MCF 10A (cell line): ENCODE data around the gene PDE3A. TPM values are rescaled to one million over a fixed set of nuclear protein-coding genes. Genes with fewer than 3 reads are reported as not detected.

Experiments
- BruUV-seq: library from RNA; stranded (reverse); fragments of 400-500 nt; replicated peaks from 2 replicates; lab custom pipeline; 2021; lab: Mats Ljungman, UMichigan
- CTCF ChIA-PET: fragments of 300-600 bp; sonication (Branson Sonifier 250); formaldehyde crosslinking; extraction: SDS; loops from one replicate; lab custom pipeline; 2021; ENCODE audit warnings: antibody characterized with exemption, inconsistent platforms; lab: Yijun Ruan, JAX
- POLR2A ChIA-PET: fragments of 300-600, 350-650 bp; sonication (Branson Sonifier 250); formaldehyde crosslinking; extraction: SDS; loops from one replicate; lab custom pipeline; 2020; ENCODE audit warnings: antibody characterized with exemption, inconsistent platforms; lab: Yijun Ruan, JAX
- DNase-seq: peaks from one replicate; pipeline ENCODE4 v3.0.0-alpha.2; 2018; ENCODE audit not compliant: unreplicated experiment
- H3K27ac Mint-ChIP-seq: one replicate; pipeline ENCODE4 v1.8.0; 2022; ENCODE audit warnings: mild to moderate bottlenecking, low read depth, mixed read lengths; ENCODE audit not compliant: unreplicated experiment
- H3K27me3 Mint-ChIP-seq: one replicate; pipeline ENCODE4 v1.8.0; 2022; ENCODE audit warnings: mixed read lengths; ENCODE audit not compliant: insufficient read depth, unreplicated experiment
- H3K36me3 Mint-ChIP-seq: one replicate; pipeline ENCODE4 v1.8.0; 2022; ENCODE audit warnings: mild to moderate bottlenecking, moderate library complexity, mixed read lengths; ENCODE audit not compliant: insufficient read depth, unreplicated experiment
- H3K4me1 Mint-ChIP-seq: one replicate; pipeline ENCODE4 v1.8.0; 2022; ENCODE audit warnings: mixed read lengths; ENCODE audit not compliant: insufficient read depth, unreplicated experiment
- H3K4me3 Mint-ChIP-seq: one replicate; pipeline ENCODE4 v1.8.0; 2022; ENCODE audit warnings: mild to moderate bottlenecking, moderate library complexity, mixed read lengths; ENCODE audit not compliant: unreplicated experiment
- H3K9me3 Mint-ChIP-seq: one replicate; pipeline ENCODE4 v1.8.0; 2022; ENCODE audit warnings: mixed read lengths; ENCODE audit not compliant: unreplicated experiment
- CTCF ChIP-seq: fragments of 200-600 bp; IDR thresholded peaks from one replicate; pipeline ENCODE4 v1.8.0; 2022; ENCODE audit warnings: antibody characterized with exemption, mild to moderate bottlenecking; ENCODE audit not compliant: unreplicated experiment
- intact Hi-C: fragments of 100-400 bp; cut with micrococcal nuclease; formaldehyde crosslinking; loops from 2 replicates; pipeline ENCODE4 v1.14.1; 2022
- total RNA-seq: library from RNA; stranded (reverse); gene quantifications from 2 replicates; pipeline ENCODE4 v1.2.3, GENCODE V29; 2022

Gene PDE3A
- total RNA-seq, 1 experiment from 2014 or later, result not detected

GRCh38 chr12:20525064-20525610 is 156.8 kb downstream of the PDE3A start:
- H3K4me1 Mint-ChIP-seq, result no peaks in the 10 kb centered on the region
- no peak overlapping the region for H3K27ac Mint-ChIP-seq
- H3K27me3 Mint-ChIP-seq, result peaks cover 71% of the 10 kb centered on the region
- intact Hi-C loops, result no loop called here
- no peaks in the 10 kb centered on the region for H3K9me3 Mint-ChIP-seq
- no TSS peak for BruUV-seq
- TF ChIP-seq CTCF, result no peak
- CTCF ChIA-PET, result interaction anchor here (0.8 kb wide), 1 partner anchor 10 kb away, joined by 5 read pairs; no protein-coding TSS in a partner anchor
- H3K4me3 Mint-ChIP-seq, result no peak overlapping the region
- no peaks in the 10 kb centered on the region for H3K36me3 Mint-ChIP-seq
- DNase-seq, result no peak
- POLR2A ChIA-PET, result no interaction called here

- intact Hi-C loops, result no loop called here
- BruUV-seq, result no TSS peak
- Mint-ChIP-seq H3K36me3 (no peaks in the 10 kb centered on the region), H3K9me3 (no peaks in the 10 kb centered on the region), H3K27ac (no peak overlapping the region), H3K4me3 (no peak overlapping the region), H3K4me1 (no peaks in the 10 kb centered on the region), H3K27me3 (peaks cover 64% of the 10 kb centered on the region)
- DNase-seq, result peak; percentile 36
- ChIA-PET CTCF (interaction anchor here (0.6 kb wide), 1 partner anchor 46 kb away, joined by 3 read pairs; no protein-coding TSS in a partner anchor), POLR2A (no interaction called here)
- TF ChIP-seq CTCF, result no peak
These were observed 159.3 kb downstream of the PDE3A start for GRCh38 chr12:20527417-20528163.

- H3K27ac Mint-ChIP-seq, result no peak overlapping the region
- intact Hi-C loops, result no loop called here
- DNase-seq, result no peak
- no peaks in the 10 kb centered on the region for H3K9me3 Mint-ChIP-seq
- peaks cover 58% of the 10 kb centered on the region for H3K27me3 Mint-ChIP-seq
- no peak for TF ChIP-seq CTCF
- H3K36me3 Mint-ChIP-seq, result no peaks in the 10 kb centered on the region
- CTCF ChIA-PET, result no interaction called here
- POLR2A ChIA-PET, result no interaction called here
- no TSS peak for BruUV-seq
- H3K4me1 Mint-ChIP-seq, result no peaks in the 10 kb centered on the region
- no peak overlapping the region for H3K4me3 Mint-ChIP-seq
These were observed 159.9 kb downstream of the PDE3A start for GRCh38 chr12:20528208-20528607.

GRCh38 chr12:20546267-20546666 is 177.9 kb downstream of the PDE3A start:
- Mint-ChIP-seq H3K4me1 (no peaks in the 10 kb centered on the region), H3K9me3 (no peaks in the 10 kb centered on the region), H3K4me3 (no peak overlapping the region), H3K36me3 (no peaks in the 10 kb centered on the region), H3K27me3 (peaks cover 55% of the 10 kb centered on the region), H3K27ac (no peak overlapping the region)
- no peak for TF ChIP-seq CTCF
- intact Hi-C loops, result loop anchor here (10.0 kb wide), 1 partner anchor 421 kb away; no protein-coding TSS in a partner anchor
- ChIA-PET CTCF (interaction anchor here (0.6 kb wide), 1 partner anchor 175 kb away, joined by 3 read pairs; no protein-coding TSS in a partner anchor), POLR2A (no interaction called here)
- no TSS peak for BruUV-seq
- no peak for DNase-seq
